PC-9 (cell line): Measurements from ENCODE around the gene CDKN2B-AS1.

Experiments used
- EZH2 ChIP-seq: fragments of 200-600 bp; sonication (generic); IDR thresholded peaks from 2 replicates; pipeline ENCODE4 v1.8.0; 2017; ENCODE audit warnings: antibody characterized with exemption, low read depth
- TF ChIP-seq, protein P1 (sequence below): fragments of 200-600 bp; sonication (generic); conservative IDR thresholded peaks from 2 replicates; pipeline ENCODE4 v1.6.1; 2017; ENCODE audit warnings: mixed run types, antibody characterized with exemption, mild to moderate bottlenecking, moderate library complexity

GRCh38 chr9:22030101-22030598 is 35.6 kb downstream of the CDKN2B-AS1 start:
- TF ChIP-seq, protein P1, sequence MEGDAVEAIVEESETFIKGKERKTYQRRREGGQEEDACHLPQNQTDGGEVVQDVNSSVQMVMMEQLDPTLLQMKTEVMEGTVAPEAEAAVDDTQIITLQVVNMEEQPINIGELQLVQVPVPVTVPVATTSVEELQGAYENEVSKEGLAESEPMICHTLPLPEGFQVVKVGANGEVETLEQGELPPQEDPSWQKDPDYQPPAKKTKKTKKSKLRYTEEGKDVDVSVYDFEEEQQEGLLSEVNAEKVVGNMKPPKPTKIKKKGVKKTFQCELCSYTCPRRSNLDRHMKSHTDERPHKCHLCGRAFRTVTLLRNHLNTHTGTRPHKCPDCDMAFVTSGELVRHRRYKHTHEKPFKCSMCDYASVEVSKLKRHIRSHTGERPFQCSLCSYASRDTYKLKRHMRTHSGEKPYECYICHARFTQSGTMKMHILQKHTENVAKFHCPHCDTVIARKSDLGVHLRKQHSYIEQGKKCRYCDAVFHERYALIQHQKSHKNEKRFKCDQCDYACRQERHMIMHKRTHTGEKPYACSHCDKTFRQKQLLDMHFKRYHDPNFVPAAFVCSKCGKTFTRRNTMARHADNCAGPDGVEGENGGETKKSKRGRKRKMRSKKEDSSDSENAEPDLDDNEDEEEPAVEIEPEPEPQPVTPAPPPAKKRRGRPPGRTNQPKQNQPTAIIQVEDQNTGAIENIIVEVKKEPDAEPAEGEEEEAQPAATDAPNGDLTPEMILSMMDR: no peak
- no peak for TF ChIP-seq EZH2
